Activated naive CD4-positive, alpha-beta T cell treated with anti-CD3 and anti-CD28 coated beads for 36 hours (primary cell): ENCODE data around the gene WNT8B. TPM values are rescaled to one million over a fixed set of nuclear protein-coding genes. Genes with fewer than 3 reads are reported as not detected.
A peak's percentile ranks its signal among the peaks of the same experiment; 100 is the strongest.

Source experiments
- CTCF ChIA-PET: fragments of 350-600 bp; sonication (Branson Sonifier 250); formaldehyde crosslinking; loops from one replicate; lab custom pipeline; 2021; ENCODE audit warnings: antibody characterized with exemption; lab: Charles Lee
- DNase-seq: peaks from one replicate; pipeline ENCODE4 v3.0.0-alpha.2; 2020
- H3K27ac Mint-ChIP-seq: one replicate; pipeline ENCODE4 v1.8.0; 2021; ENCODE audit warnings: mild to moderate bottlenecking, mixed read lengths
- H3K27me3 Mint-ChIP-seq: one replicate; pipeline ENCODE4 v1.8.0; 2021; ENCODE audit warnings: low read depth, mixed read lengths
- H3K36me3 Mint-ChIP-seq: one replicate; pipeline ENCODE4 v1.8.0; 2021; ENCODE audit warnings: low read depth, mixed read lengths
- H3K4me1 Mint-ChIP-seq: one replicate; pipeline ENCODE4 v1.8.0; 2021; ENCODE audit warnings: low read depth, mixed read lengths
- H3K4me3 Mint-ChIP-seq: one replicate; pipeline ENCODE4 v1.8.0; 2021; ENCODE audit warnings: mild to moderate bottlenecking, moderate library complexity, mixed read lengths
- H3K9me3 Mint-ChIP-seq: one replicate; pipeline ENCODE4 v1.8.0; 2021; ENCODE audit warnings: mixed read lengths
- intact Hi-C: fragments of 100-400 bp; cut with micrococcal nuclease; formaldehyde crosslinking; loops from one replicate; pipeline ENCODE4 v1.15.1; 2023
- total RNA-seq, 2 experiments: library from RNA; stranded (reverse); gene quantifications; one replicate each; pipeline ENCODE4 v1.2.3, GENCODE V29; 2021

WNT8B gene
- total RNA-seq, 2 experiments from 2014 or later: 0.91 to 0.96 TPM

- no peak overlapping the region for H3K27ac Mint-ChIP-seq
- CTCF ChIA-PET: interaction anchor here (4.6 kb wide), 1 partner anchor 15 kb away, joined by 20 read pairs; no protein-coding TSS in a partner anchor
- no peaks in the 10 kb centered on the region for H3K27me3 Mint-ChIP-seq
- no peak for DNase-seq
- H3K4me1 Mint-ChIP-seq: no peaks in the 10 kb centered on the region
- H3K9me3 Mint-ChIP-seq: no peaks in the 10 kb centered on the region
- H3K36me3 Mint-ChIP-seq: no peaks in the 10 kb centered on the region
- no peak overlapping the region for H3K4me3 Mint-ChIP-seq
- intact Hi-C loops: no loop called here
Measured at GRCh38 chr10:100468322-100468721, 5.5 kb downstream of the WNT8B start.

- H3K36me3 Mint-ChIP-seq: no peaks in the 10 kb centered on the region
- H3K4me1 Mint-ChIP-seq: no peaks in the 10 kb centered on the region
- CTCF ChIA-PET: interaction anchor here (1.1 to 4.6 kb wide), 2 partner anchors 14 to 19 kb away, joined by 4 to 20 read pairs; no protein-coding TSS in a partner anchor
- H3K4me3 Mint-ChIP-seq: no peak overlapping the region
- DNase-seq: no peak
- intact Hi-C loops: no loop called here
- H3K9me3 Mint-ChIP-seq: no peaks in the 10 kb centered on the region
- no peak overlapping the region for H3K27ac Mint-ChIP-seq
- H3K27me3 Mint-ChIP-seq: no peaks in the 10 kb centered on the region
Measured at GRCh38 chr10:100468978-100469377, 6.2 kb downstream of the WNT8B start.

- Mint-ChIP-seq H3K4me1 (no peaks in the 10 kb centered on the region), H3K9me3 (no peaks in the 10 kb centered on the region), H3K27ac (no peak overlapping the region), H3K36me3 (no peaks in the 10 kb centered on the region), H3K27me3 (no peaks in the 10 kb centered on the region), H3K4me3 (no peak overlapping the region)
- no peak for DNase-seq
- CTCF ChIA-PET: interaction anchor here (1.1 to 4.6 kb wide), 3 partner anchors 13 to 49 kb away, joined by 3 to 20 read pairs (median 4); no protein-coding TSS in a partner anchor
- intact Hi-C loops: no loop called here
Measured at GRCh38 chr10:100469756-100470155, 6.9 kb downstream of the WNT8B start.

GRCh38 chr10:100470367-100470766 lies 7.6 kb downstream of the WNT8B start:
- Mint-ChIP-seq H3K4me3 (no peak overlapping the region), H3K9me3 (no peaks in the 10 kb centered on the region), H3K36me3 (no peaks in the 10 kb centered on the region), H3K27ac (no peak overlapping the region), H3K27me3 (no peaks in the 10 kb centered on the region), H3K4me1 (no peaks in the 10 kb centered on the region)
- intact Hi-C loops: no loop called here
- CTCF ChIA-PET: interaction anchor here (1.1 to 4.6 kb wide), 3 partner anchors 13 to 48 kb away, joined by 3 to 20 read pairs (median 4); no protein-coding TSS in a partner anchor
- DNase-seq: no peak

GRCh38 chr10:100477970-100478369 lies 15.2 kb downstream of the WNT8B start:
- Mint-ChIP-seq H3K4me1 (peaks cover 5% of the 10 kb centered on the region), H3K27me3 (peaks cover 9% of the 10 kb centered on the region), H3K4me3 (no peak overlapping the region), H3K9me3 (no peaks in the 10 kb centered on the region), H3K36me3 (no peaks in the 10 kb centered on the region), H3K27ac (no peak overlapping the region)
- no peak for DNase-seq
- CTCF ChIA-PET: interaction anchor here (1.2 kb wide), 1 partner anchor 40 kb away, joined by 4 read pairs; no protein-coding TSS in a partner anchor
- intact Hi-C loops: no loop called here

GRCh38 chr10:100479037-100479436 lies 16.2 kb downstream of the WNT8B start:
- peaks cover 5% of the 10 kb centered on the region for H3K4me1 Mint-ChIP-seq
- CTCF ChIA-PET: interaction anchor here (6.2 to 10.3 kb wide), 2 partner anchors 31 to 37 kb away, joined by 79 to 101 read pairs; no protein-coding TSS in a partner anchor
- H3K9me3 Mint-ChIP-seq: no peaks in the 10 kb centered on the region
- H3K27ac Mint-ChIP-seq: no peak overlapping the region
- peaks cover 9% of the 10 kb centered on the region for H3K27me3 Mint-ChIP-seq
- no peak for DNase-seq
- H3K36me3 Mint-ChIP-seq: no peaks in the 10 kb centered on the region
- intact Hi-C loops: no loop called here
- H3K4me3 Mint-ChIP-seq: no peak overlapping the region

GRCh38 chr10:100480002-100480401 lies 17.2 kb downstream of the WNT8B start:
- Mint-ChIP-seq H3K9me3 (no peaks in the 10 kb centered on the region), H3K4me3 (no peak overlapping the region), H3K36me3 (peaks cover 1% of the 10 kb centered on the region), H3K27me3 (peaks cover 9% of the 10 kb centered on the region), H3K4me1 (peaks cover 5% of the 10 kb centered on the region), H3K27ac (no peak overlapping the region)
- DNase-seq: no peak
- intact Hi-C loops: no loop called here
- CTCF ChIA-PET: interaction anchor here (0.6 to 10.3 kb wide), 3 partner anchors 30 to 59 kb away, joined by 3 to 101 read pairs (median 79); no protein-coding TSS in a partner anchor

- intact Hi-C loops: loop anchor here (1.0 kb wide), 4 partner anchors 27 to 143 kb away; no protein-coding TSS in a partner anchor
- peak; percentile 97 for DNase-seq
- H3K27me3 Mint-ChIP-seq: peaks cover 9% of the 10 kb centered on the region
- CTCF ChIA-PET: interaction anchor here (0.6 to 10.3 kb wide), 16 partner anchors 13 to 810 kb away, joined by 3 to 101 read pairs (median 8); partner anchors contain the start of genes HIF1AN and SEC31B
- H3K4me3 Mint-ChIP-seq: peak overlapping the region; percentile 73
- no peak overlapping the region for H3K27ac Mint-ChIP-seq
- no peaks in the 10 kb centered on the region for H3K9me3 Mint-ChIP-seq
- peaks cover 5% of the 10 kb centered on the region for H3K4me1 Mint-ChIP-seq
- peaks cover 1% of the 10 kb centered on the region for H3K36me3 Mint-ChIP-seq
Measured at GRCh38 chr10:100481462-100482081, 18.8 kb downstream of the WNT8B start.

- intact Hi-C loops: loop anchor here (1.0 kb wide), 3 partner anchors 26 to 144 kb away; no protein-coding TSS in a partner anchor
- Mint-ChIP-seq H3K27me3 (peaks cover 9% of the 10 kb centered on the region), H3K36me3 (peaks cover 3% of the 10 kb centered on the region), H3K4me3 (peak overlapping the region; percentile 73), H3K9me3 (no peaks in the 10 kb centered on the region), H3K4me1 (peaks cover 5% of the 10 kb centered on the region), H3K27ac (no peak overlapping the region)
- CTCF ChIA-PET: interaction anchor here (0.6 to 10.3 kb wide), 21 partner anchors 8 to 810 kb away, joined by 3 to 101 read pairs (median 7); partner anchors contain the start of genes PKD2L1 and SEC31B
- DNase-seq: peak; percentile 73
Measured at GRCh38 chr10:100482181-100482833, 19.5 kb downstream of the WNT8B start.

GRCh38 chr10:100482834-100483185 lies 20.0 kb downstream of the WNT8B start:
- no peak for DNase-seq
- Mint-ChIP-seq H3K27ac (no peak overlapping the region), H3K27me3 (peaks cover 9% of the 10 kb centered on the region), H3K4me3 (peak overlapping the region; percentile 73), H3K36me3 (peaks cover 4% of the 10 kb centered on the region), H3K4me1 (peaks cover 5% of the 10 kb centered on the region), H3K9me3 (no peaks in the 10 kb centered on the region)
- intact Hi-C loops: loop anchor here (1.0 kb wide), 3 partner anchors 25 to 145 kb away; no protein-coding TSS in a partner anchor
- CTCF ChIA-PET: interaction anchor here (0.6 to 10.3 kb wide), 21 partner anchors 9 to 257 kb away, joined by 3 to 101 read pairs (median 7); partner anchors contain the start of genes PKD2L1 and SEC31B

- Mint-ChIP-seq H3K27me3 (peaks cover 9% of the 10 kb centered on the region), H3K4me3 (no peak overlapping the region), H3K27ac (no peak overlapping the region), H3K9me3 (no peaks in the 10 kb centered on the region), H3K4me1 (peaks cover 5% of the 10 kb centered on the region), H3K36me3 (peaks cover 9% of the 10 kb centered on the region)
- no peak for DNase-seq
- CTCF ChIA-PET: interaction anchor here (1.0 to 10.3 kb wide), 11 partner anchors 12 to 154 kb away, joined by 3 to 101 read pairs (median 9); partner anchors contain the start of gene PKD2L1
- intact Hi-C loops: no loop called here
Measured at GRCh38 chr10:100483876-100484666, 21.3 kb downstream of the WNT8B start.
